Hematopoietic multipotent progenitor cell treated with erythropoietin and hydrocortisone succinate and interleukin-3 and kit ligand, for 8 days (in vitro differentiated cells): ENCODE results near the gene CYP19A1.
"Not testable (repeated sequence)": the region's sequence is repeated elsewhere in the genome, so short reads cannot be mapped to it uniquely, and the experiment has no call there.

Experiments used
- DNase-seq: peaks from one replicate; pipeline ENCODE4 v3.0.0-alpha.2; 2015

CYP19A1 gene

DNA sequence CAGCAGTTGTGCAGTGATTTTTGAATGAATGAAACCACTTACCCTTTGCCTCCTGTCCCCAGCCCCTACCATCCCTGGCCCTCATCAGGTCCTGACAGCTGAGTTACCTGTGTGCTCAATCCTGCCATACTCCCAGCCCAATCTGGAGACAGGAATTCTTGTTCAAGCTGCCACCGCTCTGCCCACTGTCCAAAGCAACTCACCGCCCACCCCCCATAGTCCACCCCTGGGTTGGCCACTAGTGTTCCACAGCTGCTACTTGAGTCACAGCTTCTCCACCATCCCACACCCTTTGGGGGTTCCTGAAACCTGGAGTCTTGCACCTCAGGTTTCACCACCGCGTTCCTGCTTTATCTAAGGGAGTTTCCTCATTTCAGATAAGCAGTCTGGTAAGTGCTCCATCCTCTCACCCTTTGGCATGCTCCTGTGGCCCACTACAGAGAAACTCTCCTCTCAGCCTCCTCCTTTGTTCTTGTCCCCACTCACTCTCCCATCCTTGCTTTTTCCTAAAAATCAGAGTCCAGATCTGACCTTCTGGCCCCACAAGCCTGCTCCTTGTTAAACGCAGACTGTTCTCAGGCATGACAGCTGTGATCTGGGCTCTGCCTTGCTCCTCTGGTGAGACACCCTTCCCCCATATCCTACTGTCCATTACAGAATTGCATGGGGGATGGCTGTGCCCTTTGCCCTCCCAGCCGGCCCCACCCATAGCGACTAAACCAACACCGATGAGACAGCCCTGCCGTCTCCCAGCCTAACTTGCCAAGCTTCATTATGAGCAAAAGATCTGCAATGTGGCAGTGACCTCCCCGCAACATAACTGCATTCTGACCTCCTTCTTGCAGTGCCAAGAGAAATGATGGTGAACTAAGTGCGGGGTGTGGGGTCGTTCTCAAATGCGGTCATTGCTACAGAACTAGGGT is 50.0 kb downstream of the CYP19A1 start:
- DNase-seq: no peak

DNA sequence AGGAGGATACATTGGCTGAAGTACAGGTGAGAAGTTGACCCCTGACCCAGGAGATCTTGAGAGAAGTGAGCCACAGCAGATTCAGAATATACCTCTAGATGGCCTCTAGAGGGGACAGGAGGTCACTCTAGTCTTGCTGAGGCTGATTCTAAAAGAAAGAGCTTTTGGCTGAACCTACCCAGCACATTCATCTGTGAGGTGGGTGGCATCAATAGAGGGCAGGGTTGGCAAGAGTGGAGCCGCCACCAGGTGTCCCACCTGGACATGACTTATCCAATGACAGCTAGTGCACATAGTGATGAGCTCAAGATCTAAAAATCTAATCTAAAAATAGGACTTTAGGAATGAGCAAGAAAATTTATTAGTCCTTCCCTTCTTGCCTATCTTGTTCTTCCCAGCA is 51.6 kb downstream of the CYP19A1 start:
- no peak for DNase-seq

DNA sequence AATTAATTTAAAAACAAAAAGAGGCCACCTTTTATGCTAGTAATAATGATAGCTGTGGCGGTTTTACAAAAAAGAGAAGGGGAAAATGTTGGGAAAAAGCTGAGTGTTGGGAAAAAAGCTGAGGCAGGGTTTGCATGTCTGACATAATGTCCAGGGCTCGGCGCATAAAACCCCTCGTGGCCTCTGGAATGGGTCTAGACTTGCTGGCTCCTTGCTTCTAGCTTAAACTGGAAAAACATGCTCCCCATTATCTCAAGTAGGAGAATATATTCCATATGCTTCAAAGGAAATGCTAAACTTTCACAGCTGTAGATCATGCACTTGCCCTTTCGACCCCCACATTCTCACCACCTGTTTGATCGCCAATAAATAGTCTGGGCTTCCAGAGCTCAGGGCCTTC is 53.0 kb downstream of the CYP19A1 start:
- DNase-seq: no peak

DNA sequence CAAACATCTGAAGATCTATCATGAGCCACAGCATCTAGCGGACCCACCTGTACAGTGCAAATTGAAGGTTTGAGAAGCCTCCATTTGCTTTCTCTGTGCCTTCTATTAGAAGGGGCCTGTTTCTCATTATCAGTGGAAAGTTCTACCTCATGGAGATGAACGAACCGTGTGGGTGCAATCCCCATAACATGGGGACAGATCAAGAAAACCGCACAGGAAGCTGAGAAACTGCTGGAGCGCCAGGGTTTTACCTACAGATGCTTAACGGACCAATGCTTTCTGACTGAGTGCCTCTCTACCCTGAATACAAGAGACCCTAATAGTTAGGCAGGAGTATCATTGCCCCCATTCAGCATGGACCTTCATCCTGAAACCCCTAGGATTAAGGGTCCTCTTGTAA is 53.5 kb downstream of the CYP19A1 start:
- no peak for DNase-seq

DNA sequence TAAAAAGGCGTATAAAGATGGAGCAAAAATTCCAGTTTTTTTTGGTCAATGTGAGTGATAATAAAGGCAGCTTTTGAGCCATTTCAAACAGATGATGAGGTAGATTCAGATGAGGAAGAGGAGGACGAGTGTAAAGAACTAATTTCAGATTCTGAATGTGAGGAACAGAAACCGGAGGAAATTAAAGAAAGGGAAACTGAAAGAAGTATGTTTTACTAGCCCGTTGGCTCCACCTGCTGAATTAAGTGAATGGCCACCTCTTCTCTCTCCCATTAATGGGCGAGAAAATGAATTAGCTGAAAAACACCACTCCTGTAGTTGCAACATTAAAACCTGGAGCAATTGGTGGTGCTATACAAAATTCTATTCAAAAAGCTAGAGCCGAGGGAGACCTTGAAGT is 55.4 kb downstream of the CYP19A1 start:
- DNase-seq: no peak

DNA sequence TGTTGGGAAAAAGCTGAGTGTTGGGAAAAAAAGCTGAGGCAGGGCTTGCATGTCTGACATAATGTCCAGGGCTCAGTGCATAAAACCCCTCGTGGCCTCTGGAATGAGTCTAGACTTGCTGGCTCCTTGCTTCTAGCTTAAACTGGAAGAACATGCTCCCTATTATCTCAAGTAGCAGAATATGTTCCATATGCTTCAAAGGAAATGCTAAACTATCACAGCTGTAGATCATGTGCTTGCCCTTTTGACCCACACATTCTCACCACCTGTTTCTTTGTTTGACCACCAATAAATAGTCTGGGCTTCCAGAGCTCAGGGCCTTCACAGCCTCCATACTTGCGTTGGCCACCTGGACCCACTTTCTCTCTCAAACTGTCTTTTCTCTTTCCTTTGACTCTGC is 56.2 kb downstream of the CYP19A1 start:
- not testable (repeated sequence) for DNase-seq

DNA sequence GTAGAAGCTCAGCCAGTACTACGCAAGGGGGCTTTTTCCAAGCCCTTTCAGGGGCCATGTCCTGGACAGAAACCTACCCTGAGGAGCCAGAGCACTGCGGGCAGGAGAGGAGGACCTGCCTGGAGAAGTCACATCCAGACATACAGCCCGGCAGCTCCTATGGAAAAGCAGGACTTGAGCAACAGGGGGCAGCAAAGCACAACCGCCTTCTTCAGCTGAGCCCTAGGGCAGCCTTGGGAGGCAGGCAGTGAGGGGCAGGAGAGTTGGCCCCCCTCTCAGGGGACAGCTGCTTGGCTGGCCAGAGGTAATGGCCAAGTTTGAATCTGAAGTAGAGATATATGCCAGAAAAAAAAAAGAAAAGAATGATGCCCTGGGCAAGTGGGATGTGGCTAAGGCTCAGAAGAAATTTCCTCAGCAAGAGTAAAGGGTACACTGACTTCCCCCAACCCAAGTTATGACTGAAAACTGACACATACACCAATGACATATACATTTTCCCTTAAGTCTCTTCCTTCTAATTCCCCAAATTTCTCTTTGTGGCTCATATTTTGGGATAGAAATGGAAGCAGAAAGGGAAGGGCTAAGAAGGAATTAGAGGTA is 56.9 kb downstream of the CYP19A1 start:
- DNase-seq: peak; percentile 45

DNA sequence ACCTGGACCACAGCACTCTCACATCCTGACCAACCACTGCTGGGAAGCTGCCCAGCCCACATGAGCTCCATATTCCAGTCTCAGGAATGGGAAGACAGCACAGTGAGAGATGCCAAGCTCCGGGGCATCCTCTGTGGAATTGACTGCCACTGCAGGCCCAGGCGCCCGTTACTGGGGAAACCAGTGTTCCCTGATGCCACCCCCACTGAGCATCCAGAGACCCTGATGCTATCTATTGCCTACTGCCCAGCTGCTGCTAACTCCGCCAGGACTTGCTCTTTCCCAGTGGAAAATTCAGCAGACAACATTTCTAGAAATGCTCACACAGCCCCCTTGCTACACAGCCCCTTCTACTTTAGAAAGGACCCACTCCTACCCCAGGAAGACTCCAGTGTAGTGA is 57.6 kb downstream of the CYP19A1 start:
- no peak for DNase-seq

DNA sequence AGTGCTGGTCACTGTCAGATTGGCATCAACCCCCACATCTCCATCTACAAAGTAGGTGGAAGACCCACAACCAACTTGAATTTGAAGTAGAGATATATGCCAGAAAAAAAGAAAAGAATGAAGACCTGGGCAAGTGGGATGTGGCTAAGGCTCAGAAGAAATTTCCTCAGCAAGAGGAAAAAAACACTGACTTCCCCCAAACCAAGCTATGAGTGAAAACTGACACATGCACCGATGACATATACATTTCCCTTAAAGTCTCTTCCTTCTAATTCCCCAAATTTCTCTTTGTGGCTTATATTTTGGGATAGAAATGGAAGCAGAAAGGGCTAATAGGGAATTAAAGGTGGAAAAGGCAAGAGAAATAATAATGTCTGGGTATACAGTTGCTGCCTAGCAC is 59.0 kb downstream of the CYP19A1 start:
- no peak for DNase-seq

DNA sequence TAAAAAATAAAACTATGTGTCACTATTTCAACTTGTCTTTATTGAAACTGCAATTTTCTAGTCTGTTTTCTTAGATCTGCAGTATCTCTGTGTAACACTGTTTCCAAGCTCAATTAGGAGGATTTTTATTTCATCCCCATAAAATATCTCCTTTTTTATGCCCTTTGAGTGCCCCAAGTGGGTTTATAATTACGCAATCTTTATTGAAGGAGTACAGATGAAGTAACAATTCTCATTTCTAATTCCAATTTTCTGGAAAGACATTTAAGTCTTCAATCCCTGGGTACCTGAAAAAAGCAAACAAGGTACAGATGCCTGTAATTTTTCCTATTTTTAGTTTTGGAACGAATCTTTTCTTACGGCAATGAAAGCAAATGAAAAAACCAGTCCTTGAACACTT is 61.3 kb downstream of the CYP19A1 start:
- DNase-seq: no peak

DNA sequence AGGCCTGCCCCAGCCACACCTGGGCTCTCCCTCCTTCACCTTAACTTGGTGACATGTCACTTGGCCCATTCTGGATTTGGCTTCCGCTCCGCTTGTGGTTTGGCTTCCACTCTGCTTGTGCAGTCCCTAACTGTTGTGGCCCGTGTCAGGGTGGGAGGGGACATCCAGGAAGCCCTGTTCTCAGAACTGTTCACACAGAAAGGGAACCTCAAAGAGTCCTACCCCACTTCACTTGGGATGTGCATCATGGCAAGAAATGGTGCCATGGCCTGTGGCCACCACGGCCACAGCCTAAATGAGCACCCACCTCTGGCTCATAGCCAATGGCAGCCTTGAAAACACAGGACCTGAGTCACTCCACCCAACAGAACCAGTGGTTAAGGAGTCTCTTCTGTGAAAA is 63.4 kb downstream of the CYP19A1 start:
- DNase-seq: no peak

DNA sequence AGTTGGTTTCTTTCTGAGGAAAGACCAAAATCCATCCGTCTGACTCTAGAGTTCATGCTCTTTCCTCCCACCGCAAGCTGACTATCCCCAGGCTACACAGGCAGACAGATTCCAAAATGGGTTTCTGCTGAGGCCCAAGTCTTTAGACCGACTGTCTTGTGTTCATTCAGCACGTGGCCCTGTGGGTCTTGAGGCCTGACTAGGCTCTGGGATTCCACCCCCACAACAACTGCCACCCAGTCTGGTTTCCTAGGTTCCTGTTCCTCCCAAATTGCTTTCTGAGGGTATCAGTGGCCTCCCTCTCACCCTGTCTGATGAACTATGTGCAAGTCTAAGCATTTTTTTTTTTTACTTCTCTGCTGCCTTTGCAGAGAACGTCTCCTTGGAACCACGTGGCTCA is 67.7 kb downstream of the CYP19A1 start:
- DNase-seq: no peak

DNA sequence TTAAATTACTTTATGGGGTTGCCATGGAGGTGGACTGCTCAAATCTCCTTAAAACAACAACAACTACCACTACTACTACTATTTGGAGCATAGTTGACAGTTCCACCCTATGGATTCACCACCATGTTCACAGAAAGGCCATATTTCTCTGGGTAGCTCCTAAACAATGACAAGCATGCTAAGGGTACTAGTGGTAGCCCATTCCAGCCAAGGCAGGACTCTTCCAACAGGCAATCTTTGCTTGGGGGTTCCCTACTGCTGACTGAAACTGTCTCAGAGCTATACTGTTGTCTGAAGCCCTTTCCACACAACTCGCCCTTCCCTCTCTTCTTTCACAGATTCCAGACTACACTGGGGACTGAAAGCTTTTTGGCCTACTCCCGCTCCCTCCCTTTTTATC is 68.9 kb downstream of the CYP19A1 start:
- no peak for DNase-seq

DNA sequence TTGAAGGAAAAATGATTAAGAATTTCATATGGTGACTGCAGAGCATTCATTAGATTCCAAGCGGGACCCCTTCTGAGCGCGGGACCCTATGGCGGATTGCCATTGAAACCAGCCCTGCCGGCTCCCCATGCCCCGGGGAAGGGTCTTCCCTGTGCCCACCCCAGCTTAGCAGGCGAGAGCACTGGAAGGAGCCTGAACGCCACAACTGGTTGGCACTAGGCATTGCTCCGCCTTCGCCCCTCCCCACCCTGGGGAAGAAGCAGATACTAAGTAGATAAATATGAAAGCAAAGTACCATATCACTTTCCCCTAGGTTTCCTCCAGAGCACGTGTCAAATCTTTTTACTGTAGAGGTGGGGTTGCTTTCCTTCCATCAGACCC is 70.7 kb downstream of the CYP19A1 start:
- no peak for DNase-seq

DNA sequence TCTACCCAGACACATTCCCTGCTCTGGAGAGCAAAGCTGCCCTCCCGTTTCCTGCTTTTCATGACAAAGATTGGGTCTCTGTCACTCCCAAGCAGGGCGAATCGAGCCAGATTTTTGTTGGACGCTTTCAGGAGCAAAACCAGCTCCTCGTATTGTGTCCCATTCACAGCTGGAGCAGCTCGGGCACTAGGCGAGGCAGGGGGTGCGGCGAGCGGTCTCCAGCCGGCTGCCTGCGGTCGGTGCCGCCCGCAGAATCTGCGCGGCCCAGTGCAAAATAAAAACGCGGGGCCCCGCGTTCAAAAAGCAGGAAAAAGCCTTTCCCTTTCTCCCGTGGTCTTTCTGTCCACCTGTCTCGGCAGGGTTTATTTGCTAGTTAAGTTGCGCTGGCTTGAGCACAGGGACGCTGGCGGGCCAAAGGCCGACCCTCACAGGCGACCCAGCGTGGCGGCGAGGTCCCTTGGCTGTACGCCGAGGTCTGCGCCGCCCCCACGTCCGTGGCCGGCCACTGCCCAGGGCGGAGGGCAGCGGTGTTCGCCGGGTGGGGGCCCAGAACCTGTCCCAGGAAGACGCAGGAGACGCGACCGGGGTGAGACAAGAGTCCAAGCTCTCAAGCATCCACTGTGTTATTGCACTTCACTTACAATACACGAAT is 71.2 kb downstream of the CYP19A1 start:
- no peak for DNase-seq

DNA sequence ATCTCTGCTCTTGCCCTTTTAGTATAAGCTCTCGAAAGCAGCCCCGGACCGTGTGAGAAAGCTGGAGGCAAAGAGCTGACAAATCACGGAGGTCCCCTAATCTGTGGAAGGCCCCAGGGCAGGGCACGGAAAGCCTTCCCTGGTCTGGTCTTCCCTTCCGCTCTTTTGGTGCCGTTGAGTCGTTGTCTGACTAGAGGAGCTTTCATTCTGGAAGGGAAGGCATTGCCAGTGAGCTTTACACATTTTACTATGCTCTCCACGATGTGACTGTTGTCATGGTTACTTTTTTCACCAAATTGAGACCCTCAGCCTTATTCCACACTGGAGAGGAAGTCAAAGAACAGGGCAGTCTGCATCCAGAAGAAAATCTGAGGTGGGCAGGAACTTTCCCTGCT is 71.7 kb downstream of the CYP19A1 start:
- no peak for DNase-seq

DNA sequence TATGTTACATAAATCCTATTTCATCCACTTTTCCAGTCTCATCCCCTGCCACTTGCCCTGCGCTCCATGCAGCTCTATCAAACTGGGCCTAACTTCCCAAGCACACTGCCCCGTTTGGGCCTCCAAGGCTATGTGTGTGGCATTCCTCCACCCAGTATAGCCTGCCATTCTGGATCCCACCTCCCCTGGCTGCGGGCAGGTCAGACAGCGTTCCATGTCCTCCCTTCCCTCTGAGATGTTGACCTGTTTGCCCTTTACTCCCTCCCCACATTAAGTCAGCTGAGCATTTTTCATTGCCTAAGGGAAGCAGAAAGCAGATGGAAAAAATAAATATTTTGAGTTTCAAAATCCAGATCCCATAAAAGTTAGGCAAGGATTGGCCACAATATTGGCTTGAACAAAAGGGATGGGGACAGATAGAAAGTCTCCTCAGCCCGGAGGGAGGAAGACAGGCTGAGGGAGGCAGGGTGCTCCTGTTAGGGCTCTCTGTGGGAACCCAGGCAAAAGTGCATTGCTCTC is 73.3 kb downstream of the CYP19A1 start:
- DNase-seq: no peak

DNA sequence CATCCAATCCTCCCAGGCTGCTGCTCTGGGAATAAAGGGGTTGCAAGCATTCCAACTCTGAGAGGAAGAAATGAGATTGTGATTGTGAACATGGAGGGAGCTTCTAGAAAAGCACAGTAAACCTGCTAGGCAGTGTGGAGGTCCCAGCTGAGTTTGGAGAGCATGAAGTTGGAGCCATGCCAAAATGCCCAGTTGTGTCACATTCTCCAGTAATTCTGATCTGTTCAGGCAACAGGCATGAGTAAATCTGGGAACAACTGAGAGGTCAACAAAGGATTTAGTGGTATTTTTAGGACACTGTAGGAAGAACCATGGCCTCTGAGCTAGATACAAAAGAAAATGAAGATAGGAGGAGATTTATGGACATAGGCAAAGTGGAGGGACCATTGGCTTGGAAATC is 74.7 kb downstream of the CYP19A1 start:
- no peak for DNase-seq

DNA sequence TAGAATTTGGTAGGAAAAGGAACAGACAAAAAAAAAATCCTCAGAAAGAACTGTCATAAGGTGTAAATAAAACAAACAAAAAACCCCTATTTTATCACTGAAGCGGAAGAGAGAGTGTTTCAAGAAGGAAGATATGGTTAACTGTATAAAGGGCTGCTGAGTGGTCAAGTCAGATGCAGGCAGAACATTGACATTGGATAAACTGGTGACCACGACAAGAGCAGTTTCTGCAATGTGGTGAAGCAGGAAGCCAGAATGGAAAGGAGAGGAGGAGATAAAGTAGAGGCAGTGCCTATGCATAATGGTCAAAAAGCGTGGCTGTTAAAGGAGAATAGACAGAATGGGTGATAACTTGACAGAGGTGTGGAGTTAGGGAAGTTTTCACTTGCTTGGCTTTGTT is 75.3 kb downstream of the CYP19A1 start:
- DNase-seq: no peak

DNA sequence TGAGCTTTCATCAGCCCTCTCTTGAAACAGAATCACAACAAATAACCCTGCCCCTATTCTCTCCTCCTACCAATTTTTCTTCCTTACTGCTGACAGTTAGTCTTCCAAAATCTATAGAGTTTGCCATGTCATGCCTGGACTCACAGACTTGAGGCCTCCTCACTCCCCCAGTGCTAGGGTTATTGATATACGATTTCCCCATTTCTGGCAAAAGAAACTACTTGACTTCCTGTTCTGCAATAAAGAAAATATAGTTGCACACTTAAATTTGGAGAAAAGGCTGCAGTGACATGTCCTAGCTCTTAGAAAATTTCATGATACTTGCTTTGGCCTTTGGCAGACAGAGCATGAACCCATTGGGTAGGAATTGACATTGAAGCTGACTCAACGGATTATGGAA is 75.9 kb downstream of the CYP19A1 start:
- DNase-seq: no peak

DNA sequence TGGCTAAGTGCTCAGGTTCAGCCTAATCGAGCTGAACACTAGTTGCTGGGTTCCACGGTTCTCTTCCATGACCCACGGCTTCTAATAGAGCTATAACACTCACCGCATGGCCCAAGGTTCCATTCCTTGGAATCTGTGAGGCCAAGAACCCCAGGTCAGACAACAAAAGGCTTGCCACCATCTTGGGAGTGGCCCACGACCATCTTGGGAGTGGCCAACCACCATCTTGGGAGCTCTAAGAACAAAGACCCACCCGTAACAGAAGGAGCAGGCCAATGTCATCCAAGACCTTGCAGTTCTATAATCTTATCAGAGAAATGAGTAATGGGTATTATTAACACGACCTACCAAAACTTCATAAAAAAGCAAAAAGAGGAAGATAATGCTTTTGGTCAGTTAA is 77.3 kb downstream of the CYP19A1 start:
- DNase-seq: not testable (repeated sequence)

DNA sequence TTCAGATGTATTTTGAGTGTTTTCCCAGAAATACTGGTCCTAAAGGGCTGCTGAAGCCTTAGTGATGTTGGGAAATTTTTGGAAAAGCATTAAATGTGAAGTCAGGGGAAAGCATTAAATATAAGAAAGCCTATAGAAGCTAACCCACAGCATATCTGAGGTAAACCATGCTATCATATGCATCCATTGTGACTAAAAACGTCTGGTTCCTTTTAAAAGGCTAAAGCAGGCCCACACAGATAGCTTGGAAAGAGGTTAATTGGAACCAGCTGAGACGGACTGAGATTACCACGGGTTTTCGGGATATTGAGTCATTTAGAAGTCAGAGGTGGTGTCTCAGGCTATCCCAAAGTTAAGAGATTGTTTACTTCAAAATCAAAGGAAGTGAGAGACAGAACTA is 78.2 kb downstream of the CYP19A1 start:
- DNase-seq: no peak

DNA sequence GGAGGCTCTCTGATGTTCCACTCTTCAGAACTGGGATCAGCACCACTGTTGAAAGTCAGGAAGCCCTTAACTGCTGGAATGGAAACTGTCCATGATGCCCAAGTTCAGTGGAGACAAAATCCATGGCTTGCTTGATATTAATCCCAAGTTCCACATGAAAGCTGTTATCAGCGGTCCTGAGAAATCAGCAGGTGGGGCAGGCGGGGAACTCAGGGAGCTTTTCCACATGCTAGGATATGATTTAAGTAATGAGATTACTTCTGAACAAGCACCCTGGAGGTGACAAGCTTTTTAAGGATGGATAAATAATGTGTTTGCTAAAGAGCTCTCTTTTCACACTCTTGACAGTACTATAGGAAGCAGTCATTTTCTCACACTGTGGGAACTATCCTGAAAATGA is 82.9 kb downstream of the CYP19A1 start:
- DNase-seq: no peak

DNA sequence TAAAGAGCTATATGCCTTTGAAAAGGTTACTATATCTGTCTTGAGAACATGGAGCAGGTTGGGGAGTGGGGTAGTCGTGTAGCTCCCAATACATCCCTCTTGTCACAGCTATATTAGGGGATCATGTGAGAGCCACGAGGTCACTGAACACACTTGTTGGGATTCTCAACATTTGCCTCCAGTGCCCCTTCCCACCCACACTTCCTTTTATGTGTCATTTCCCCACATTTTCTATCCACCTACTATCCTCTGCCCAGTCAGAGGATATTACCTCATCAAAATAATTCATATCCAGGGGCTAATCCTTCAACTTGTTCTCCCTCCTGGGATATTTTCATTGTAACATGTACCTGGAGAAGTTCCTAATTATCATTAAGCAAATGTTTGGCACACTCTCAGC is 85.0 kb downstream of the CYP19A1 start:
- no peak for DNase-seq
